Measurements from ENCODE around the gene UFC1. TPM values are rescaled to one million over a fixed set of nuclear protein-coding genes. Genes with fewer than 3 reads are reported as not detected.

Gene UFC1
- polyA plus RNA-seq, 1 donor (not counting 4 experiments of a cell fraction or from before 2014, with no cell fraction given) = 86.4 TPM

GRCh38 chr1:161199506-161200139 is 45.8 kb downstream of the UFC1 start:
- TF ChIP-seq CTCF (optimal IDR thresholded peaks at IDR 0.05 in 1 of 3, IDR thresholded peaks at IDR 0.05 in 1 of 3, conservative IDR thresholded peaks at IDR 0.05 in 1 of 3; ENCODE audit: extremely low read depth in 1 of 3, insufficient read depth in 2 of 3, low read length in 3 of 3) (no peak), EZH2 (IDR thresholded peaks at IDR 0.05; ENCODE audit: low read length) (no peak)
- Histone ChIP-seq H3K4me1 (ENCODE audit: control insufficient read depth, extremely low read depth, insufficient read depth, low read length) (peaks cover 47% of the 10 kb centered on the region), H3K4me3 (ENCODE audit: control insufficient read depth in 2 of 3, extremely low read depth in 1 of 3, insufficient read depth in 2 of 3, low read depth in 1 of 3, low read length in 3 of 3) (peak overlapping the region in 1 of 3 experiments; percentile 4), H3K27me3 (ENCODE audit: control insufficient read depth, extremely low read depth, insufficient read depth, low read length) (no peaks in the 10 kb centered on the region), H2AFZ (ENCODE audit: control insufficient read depth, low read length) (peak overlapping the region; percentile 50), H3K36me3 (ENCODE audit: control insufficient read depth in 2 of 2, extremely low read depth in 1 of 2, insufficient read depth in 2 of 2, low read length in 2 of 2) (peaks cover 5 to 12% of the 10 kb centered on the region in 2 experiments), H3K4me2 (ENCODE audit: control insufficient read depth, extremely low read depth, insufficient read depth, low read depth, low read length) (peak overlapping the region; percentile 27), H4K20me1 (ENCODE audit: control insufficient read depth, extremely low read depth, insufficient read depth, low read length) (no peaks in the 10 kb centered on the region), H3K9ac (ENCODE audit: control insufficient read depth, extremely low read depth, insufficient read depth, low read length) (peak overlapping the region; percentile 63), H3K9me1 (ENCODE audit: control insufficient read depth, extremely low read depth, insufficient read depth, low read length) (no peaks in the 10 kb centered on the region), H3K9me3 (ENCODE audit: control insufficient read depth, low read depth, low read length) (no peaks in the 10 kb centered on the region), H3K79me2 (ENCODE audit: control insufficient read depth, insufficient read depth, low read length) (peaks cover 17% of the 10 kb centered on the region), H3K27ac (ENCODE audit: control insufficient read depth, insufficient read depth, low read length) (peak overlapping the region; percentile 92)
- no peak for DNase-seq (ENCODE audit: low read depth, low spot score)
- no peak for FAIRE-seq
- dilution Hi-C loops (cut with MboI; ENCODE audit: extremely low pct_ligation_motif_present, low sequenced_read_pairs) = no loop called here

- H2AFZ ChIP-seq (ENCODE audit: control insufficient read depth, low read length) = peak overlapping the region; percentile 79
- FAIRE-seq = no peak
- dilution Hi-C loops (cut with MboI; ENCODE audit: extremely low pct_ligation_motif_present, low sequenced_read_pairs) = no loop called here
Observed at GRCh38 chr1:161200421-161200991, 46.7 kb downstream of the UFC1 start.

More at GRCh38 chr1:161200421-161200991, 46.7 kb downstream of the UFC1 start:
- no peaks in the 10 kb centered on the region for H3K9me3 ChIP-seq (ENCODE audit: control insufficient read depth, low read depth, low read length)
- H3K4me1 ChIP-seq (ENCODE audit: control insufficient read depth, extremely low read depth, insufficient read depth, low read length) = peaks cover 47% of the 10 kb centered on the region
- no peaks in the 10 kb centered on the region for H3K9me1 ChIP-seq (ENCODE audit: control insufficient read depth, extremely low read depth, insufficient read depth, low read length)
- peaks cover 21% of the 10 kb centered on the region for H3K79me2 ChIP-seq (ENCODE audit: control insufficient read depth, insufficient read depth, low read length)
- H3K27me3 ChIP-seq (ENCODE audit: control insufficient read depth, extremely low read depth, insufficient read depth, low read length) = no peaks in the 10 kb centered on the region
- DNase-seq (ENCODE audit: low read depth, low spot score) = no peak
- no peak for TF ChIP-seq CTCF (optimal IDR thresholded peaks at IDR 0.05 in 1 of 3, IDR thresholded peaks at IDR 0.05 in 1 of 3, conservative IDR thresholded peaks at IDR 0.05 in 1 of 3; ENCODE audit: extremely low read depth in 1 of 3, insufficient read depth in 2 of 3, low read length in 3 of 3)
- TF ChIP-seq EZH2 (IDR thresholded peaks at IDR 0.05; ENCODE audit: low read length) = no peak
- no peaks in the 10 kb centered on the region for H4K20me1 ChIP-seq (ENCODE audit: control insufficient read depth, extremely low read depth, insufficient read depth, low read length)
- H3K4me2 ChIP-seq (ENCODE audit: control insufficient read depth, extremely low read depth, insufficient read depth, low read depth, low read length) = peak overlapping the region; percentile 85
- peak overlapping the region; percentile 94 for H3K9ac ChIP-seq (ENCODE audit: control insufficient read depth, extremely low read depth, insufficient read depth, low read length)
- H3K36me3 ChIP-seq (ENCODE audit: control insufficient read depth in 2 of 2, extremely low read depth in 1 of 2, insufficient read depth in 2 of 2, low read length in 2 of 2) = peaks cover 5 to 12% of the 10 kb centered on the region in 2 experiments
- peak overlapping the region; percentile 92 for H3K27ac ChIP-seq (ENCODE audit: control insufficient read depth, insufficient read depth, low read length)
- no peak overlapping the region for H3K4me3 ChIP-seq (ENCODE audit: control insufficient read depth in 2 of 3, extremely low read depth in 1 of 3, insufficient read depth in 2 of 3, low read depth in 1 of 3, low read length in 3 of 3)

Measured in keratinocyte (primary cell).